HEK293 (cell line): ENCODE data around the gene SCUBE3.

Experiments
- CTCF ChIA-PET: fragments of 350-600 bp; formaldehyde crosslinking; extraction: SDS; loops from one replicate; lab custom pipeline; 2021; ENCODE audit warnings: antibody characterized with exemption; lab: Yijun Ruan, JAX
- POLR2A ChIA-PET: fragments of 300-600 bp; formaldehyde crosslinking; extraction: SDS; loops from one replicate; lab custom pipeline; 2020; ENCODE audit warnings: antibody characterized with exemption, inconsistent platforms; lab: Yijun Ruan, JAX
- H3K27ac ChIP-seq: fragments of 200-500 bp; sonication (Bioruptor generic); 2 replicates; pipeline ENCODE4 v1.5.1; 2014; ENCODE audit warnings: low read depth, low read length, control low read depth, inconsistent platforms; ENCODE audit errors: extremely low read depth
- H3K36me3 ChIP-seq, 2 experiments: fragments of 200-500 bp in 1 of 2; sonication (Bioruptor generic) in 1 of 2; 1 replicate in 1 of 2; 2 replicates in 1 of 2; pipeline ENCODE4 v1.5.1; 2014 to 2017; ENCODE audit warnings: inconsistent platforms in 2 of 2, low read length in 2 of 2; ENCODE audit not compliant: control insufficient read depth in 2 of 2, insufficient read depth in 1 of 2
- H3K4me1 ChIP-seq: fragments of 200-500 bp; sonication (Bioruptor generic); 2 replicates; pipeline ENCODE4 v1.5.1; 2014; ENCODE audit warnings: mild to moderate bottlenecking, low read length, inconsistent platforms; ENCODE audit not compliant: control insufficient read depth, insufficient read depth
- H3K4me3 ChIP-seq: 2 replicates; pipeline ENCODE4 v1.5.1; 2011; ENCODE audit warnings: low read depth, mild to moderate bottlenecking, control low read depth, low read length, moderate library complexity
- H3K9me3 ChIP-seq: fragments of 200-500 bp; sonication (Bioruptor generic); 2 replicates; pipeline ENCODE4 v1.5.1; 2014; ENCODE audit warnings: low read depth, low read length, inconsistent platforms; ENCODE audit not compliant: control insufficient read depth, insufficient read depth
- EGR2 ChIP-seq: fragments of 450-650 bp; formaldehyde crosslinking; IDR thresholded peaks from 2 replicates; pipeline ENCODE4 v1.5.1; 2016; ENCODE audit warnings: low read depth, missing biosample characterization, missing genetic modification characterization
- FEZF1 ChIP-seq: fragments of 450-650 bp; formaldehyde crosslinking; IDR thresholded peaks from 2 replicates; pipeline ENCODE4 v1.5.1; 2016; ENCODE audit warnings: missing biosample characterization, missing genetic modification characterization
- GLIS1 ChIP-seq: fragments of 450-650 bp; formaldehyde crosslinking; IDR thresholded peaks from 2 replicates; pipeline ENCODE4 v1.5.1; 2016; ENCODE audit warnings: missing biosample characterization, missing genetic modification characterization
- IKZF3 ChIP-seq: fragments of 450-650 bp; IDR thresholded peaks from 2 replicates; pipeline ENCODE4 v1.5.0; 2018; ENCODE audit warnings: missing biosample characterization, mild to moderate bottlenecking, missing genetic modification characterization, moderate library complexity
- KLF8 ChIP-seq: fragments of 450-650 bp; formaldehyde crosslinking; IDR thresholded peaks from 2 replicates; pipeline ENCODE4 v1.5.1; 2016; ENCODE audit warnings: missing biosample characterization, missing genetic modification characterization
- OSR2 ChIP-seq: fragments of 450-650 bp; formaldehyde crosslinking; IDR thresholded peaks from 2 replicates; pipeline ENCODE4 v1.5.1; 2016; ENCODE audit warnings: missing biosample characterization, missing genetic modification characterization
- PRDM6 ChIP-seq: fragments of 450-650 bp; formaldehyde crosslinking; IDR thresholded peaks from 2 replicates; pipeline ENCODE4 v1.5.1; 2017; ENCODE audit warnings: missing biosample characterization, missing genetic modification characterization
- SALL2 ChIP-seq: fragments of 450-650 bp; formaldehyde crosslinking; IDR thresholded peaks from 2 replicates; pipeline ENCODE4 v1.5.0; 2017; ENCODE audit warnings: missing biosample characterization, mild to moderate bottlenecking, missing genetic modification characterization, borderline replicate concordance
- TRIM28 ChIP-seq: IDR thresholded peaks from 2 replicates; pipeline ENCODE4 v1.6.1; 2011; ENCODE audit warnings: low read length, control low read depth, borderline replicate concordance
- ZBTB1 ChIP-seq: fragments of 450-650 bp; formaldehyde crosslinking; IDR thresholded peaks from 2 replicates; pipeline ENCODE4 v1.5.1; 2016; ENCODE audit warnings: missing biosample characterization, missing genetic modification characterization
- ZBTB26 ChIP-seq: fragments of 450-650 bp; formaldehyde crosslinking; optimal IDR thresholded peaks from 2 replicates; pipeline ENCODE3; 2016; ENCODE audit warnings: missing biosample characterization, mild to moderate bottlenecking, missing genetic modification characterization
- ZBTB44 ChIP-seq: fragments of 450-650 bp; IDR thresholded peaks from 2 replicates; pipeline ENCODE4 v1.5.1; 2018; ENCODE audit warnings: missing biosample characterization, mild to moderate bottlenecking, missing genetic modification characterization
- ZEB2 ChIP-seq: fragments of 450-650 bp; formaldehyde crosslinking; IDR thresholded peaks from 2 replicates; pipeline ENCODE4 v1.5.1; 2016; ENCODE audit warnings: missing biosample characterization, missing genetic modification characterization
- ZNF2 ChIP-seq: fragments of 450-650 bp; formaldehyde crosslinking; IDR thresholded peaks from 2 replicates; pipeline ENCODE4 v1.5.1; 2016; ENCODE audit warnings: missing biosample characterization, missing genetic modification characterization
- ZNF223 ChIP-seq: fragments of 450-650 bp; formaldehyde crosslinking; IDR thresholded peaks from 2 replicates; pipeline ENCODE4 v1.5.1; 2016; ENCODE audit warnings: missing biosample characterization, missing genetic modification characterization
- ZNF335 ChIP-seq: fragments of 450-650 bp; formaldehyde crosslinking; conservative IDR thresholded peaks from 2 replicates; pipeline ENCODE4 v1.5.1; 2016; ENCODE audit warnings: missing biosample characterization, missing genetic modification characterization
- ZNF350 ChIP-seq: fragments of 450-650 bp; formaldehyde crosslinking; IDR thresholded peaks from 2 replicates; pipeline ENCODE4 v1.5.0; 2017; ENCODE audit warnings: missing biosample characterization, mild to moderate bottlenecking, missing genetic modification characterization
- ZNF366 ChIP-seq: fragments of 450-650 bp; formaldehyde crosslinking; conservative IDR thresholded peaks from 2 replicates; pipeline ENCODE4 v1.5.1; 2016; ENCODE audit warnings: missing biosample characterization, missing genetic modification characterization
- ZNF514 ChIP-seq: fragments of 450-650 bp; formaldehyde crosslinking; IDR thresholded peaks from 2 replicates; pipeline ENCODE4 v1.5.1; 2016; ENCODE audit warnings: missing biosample characterization, missing genetic modification characterization
- ZNF558 ChIP-seq: fragments of 450-650 bp; formaldehyde crosslinking; IDR thresholded peaks from 2 replicates; pipeline ENCODE4 v1.5.1; 2016; ENCODE audit warnings: missing biosample characterization, missing genetic modification characterization
- ZNF560 ChIP-seq: fragments of 450-650 bp; formaldehyde crosslinking; IDR thresholded peaks from 2 replicates; pipeline ENCODE4 v1.5.1; 2017; ENCODE audit warnings: missing biosample characterization, missing genetic modification characterization, borderline replicate concordance
- ZNF561 ChIP-seq: fragments of 450-650 bp; IDR thresholded peaks from 2 replicates; pipeline ENCODE4 v1.5.1; 2018; ENCODE audit warnings: missing biosample characterization, missing genetic modification characterization, borderline replicate concordance
- ZNF664 ChIP-seq: fragments of 450-650 bp; formaldehyde crosslinking; IDR thresholded peaks from 2 replicates; pipeline ENCODE4 v1.5.1; 2016; ENCODE audit warnings: missing biosample characterization, missing genetic modification characterization
- ZNF692 ChIP-seq: fragments of 450-650 bp; formaldehyde crosslinking; IDR thresholded peaks from 2 replicates; pipeline ENCODE4 v1.5.1; 2016; ENCODE audit warnings: missing biosample characterization, missing genetic modification characterization
- ZNF701 ChIP-seq: fragments of 450-650 bp; formaldehyde crosslinking; IDR thresholded peaks from 2 replicates; pipeline ENCODE4 v1.5.1; 2016; ENCODE audit warnings: missing biosample characterization, missing genetic modification characterization
- ZSCAN30 ChIP-seq: fragments of 450-650 bp; IDR thresholded peaks from 2 replicates; pipeline ENCODE4 v1.5.1; 2018; ENCODE audit warnings: missing biosample characterization, mild to moderate bottlenecking, missing genetic modification characterization, moderate library complexity
- TF ChIP-seq, protein P1 (sequence below): fragments of 450-650 bp; formaldehyde crosslinking; IDR thresholded peaks from 2 replicates; pipeline ENCODE4 v1.5.1; 2016; ENCODE audit warnings: missing biosample characterization, missing genetic modification characterization
- TF ChIP-seq, protein P2 (sequence below): fragments of 450-650 bp; formaldehyde crosslinking; IDR thresholded peaks from 2 replicates; pipeline ENCODE4 v1.5.1; 2017; ENCODE audit warnings: missing biosample characterization, missing genetic modification characterization

SCUBE3 gene

DNA sequence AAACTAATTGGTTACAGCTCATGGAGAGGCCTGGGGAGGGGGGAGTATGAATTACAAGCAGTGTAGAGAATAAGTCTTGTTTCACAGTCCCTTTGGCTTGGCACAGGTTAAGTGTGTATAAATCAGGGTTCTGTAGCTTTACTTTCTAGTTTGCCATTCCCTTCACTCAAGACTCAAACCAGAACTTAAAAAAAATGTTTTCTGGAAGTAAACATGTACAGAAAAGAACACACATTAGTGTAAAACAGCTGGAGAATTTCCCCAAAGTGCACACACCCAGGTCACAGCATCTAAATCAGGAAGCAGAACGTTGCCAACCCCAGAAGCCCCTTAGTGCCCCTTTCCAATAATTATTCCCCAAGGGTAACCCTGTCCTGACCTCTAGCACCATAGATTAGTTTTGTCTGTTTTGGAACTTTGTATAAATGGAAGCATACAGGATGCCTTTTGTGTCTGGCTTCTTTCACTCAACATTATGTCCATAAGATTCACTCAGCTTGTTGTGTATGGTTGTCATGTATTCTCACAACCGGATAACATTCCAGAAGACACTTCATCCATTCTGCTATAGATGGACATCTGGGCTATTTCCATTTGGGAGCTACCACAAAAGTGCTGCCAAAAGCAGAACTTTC, 33.7 kb upstream of the SCUBE3 start:
- POLR2A ChIA-PET: interaction anchor here (0.6 kb wide), 1 partner anchor 483 kb away, joined by 3 read pairs; the partner anchor contains the start of gene ILRUN
- peaks cover 8% of the 10 kb centered on the region for H3K4me1 ChIP-seq
- no peak overlapping the region for H3K4me3 ChIP-seq
- TF ChIP-seq ZNF664 (tag by site-specific recombination) (no peak), ZSCAN30 (tag by site-specific recombination) (no peak), ZNF560 (tag by site-specific recombination) (no peak), ZNF692 (no peak), ZBTB44 (tag by site-specific recombination) (no peak), ZBTB26 (tag by site-specific recombination) (no peak), ZEB2 (tag by site-specific recombination) (no peak), ZNF514 (tag by site-specific recombination) (no peak), ZNF701 (tag by site-specific recombination) (no peak), ZNF335 (tag by site-specific recombination) (no peak), ZNF366 (tag by site-specific recombination) (no peak), ZNF558 (tag by site-specific recombination) (no peak), ZNF223 (tag by site-specific recombination) (no peak), ZNF561 (no peak), SALL2 (no peak)
- TF ChIP-seq, protein P1, sequence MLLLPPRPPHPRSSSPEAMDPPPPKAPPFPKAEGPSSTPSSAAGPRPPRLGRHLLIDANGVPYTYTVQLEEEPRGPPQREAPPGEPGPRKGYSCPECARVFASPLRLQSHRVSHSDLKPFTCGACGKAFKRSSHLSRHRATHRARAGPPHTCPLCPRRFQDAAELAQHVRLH (tag by site-specific recombination): no peak
- TF ChIP-seq, protein P2, sequence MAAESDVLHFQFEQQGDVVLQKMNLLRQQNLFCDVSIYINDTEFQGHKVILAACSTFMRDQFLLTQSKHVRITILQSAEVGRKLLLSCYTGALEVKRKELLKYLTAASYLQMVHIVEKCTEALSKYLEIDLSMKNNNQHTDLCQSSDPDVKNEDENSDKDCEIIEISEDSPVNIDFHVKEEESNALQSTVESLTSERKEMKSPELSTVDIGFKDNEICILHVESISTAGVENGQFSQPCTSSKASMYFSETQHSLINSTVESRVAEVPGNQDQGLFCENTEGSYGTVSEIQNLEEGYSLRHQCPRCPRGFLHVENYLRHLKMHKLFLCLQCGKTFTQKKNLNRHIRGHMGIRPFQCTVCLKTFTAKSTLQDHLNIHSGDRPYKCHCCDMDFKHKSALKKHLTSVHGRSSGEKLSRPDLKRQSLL (tag by site-specific recombination): no peak
- H3K27ac ChIP-seq: no peak overlapping the region
- H3K36me3 ChIP-seq: no peaks in the 10 kb centered on the region
- H3K9me3 ChIP-seq: no peaks in the 10 kb centered on the region
- CTCF ChIA-PET: interaction anchor here (0.8 to 2.2 kb wide), 5 partner anchors 19 to 61 kb away, joined by 3 to 16 read pairs (median 11); no protein-coding TSS in a partner anchor

DNA sequence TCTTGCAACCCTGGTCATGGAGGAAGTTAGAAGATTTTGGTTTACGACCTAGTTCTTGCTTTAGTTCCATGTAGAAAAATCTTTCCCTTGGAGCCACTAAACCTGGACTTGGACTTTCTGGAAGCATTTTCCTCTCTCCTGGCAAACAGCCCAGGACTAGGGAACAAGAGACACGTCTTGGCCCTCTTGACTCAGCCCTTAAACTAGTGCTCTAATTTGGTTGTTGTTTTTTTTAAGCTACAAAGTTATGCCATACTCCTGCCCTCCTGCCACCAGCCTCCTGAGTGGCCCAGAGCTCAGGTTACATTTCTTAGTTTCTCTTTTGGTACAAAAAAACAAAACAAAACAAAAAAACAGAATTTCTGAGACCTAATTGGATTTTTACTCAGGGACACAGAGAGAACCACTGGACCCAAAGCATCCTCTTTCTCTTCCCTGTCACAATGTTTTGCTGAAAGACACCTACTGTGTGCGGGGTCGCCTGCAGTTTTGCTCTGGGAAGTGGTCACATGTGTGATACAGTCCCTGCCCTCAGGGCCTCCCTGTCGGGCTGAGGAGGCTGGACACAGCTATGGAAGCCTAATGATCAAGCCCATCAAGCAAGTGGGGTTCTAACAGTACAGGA, 32.3 kb upstream of the SCUBE3 start:
- no peaks in the 10 kb centered on the region for H3K36me3 ChIP-seq
- peak overlapping the region; percentile 40; the same call in 1 of the 2 replicates for H3K27ac ChIP-seq
- H3K9me3 ChIP-seq: no peaks in the 10 kb centered on the region
- H3K4me1 ChIP-seq: peaks cover 8% of the 10 kb centered on the region
- POLR2A ChIA-PET: interaction anchor here (0.9 to 1.3 kb wide), 2 partner anchors 32 to 78 kb away, joined by 4 read pairs; partner anchors contain the start of genes SCUBE3 and ZNF76
- CTCF ChIA-PET: interaction anchor here (0.6 to 2.0 kb wide), 6 partner anchors 23 to 88 kb away, joined by 3 to 11 read pairs (median 4); no protein-coding TSS in a partner anchor
- H3K4me3 ChIP-seq: no peak overlapping the region
- TF ChIP-seq FEZF1: peak; percentile 59; the same call in 1 of the 2 replicates
- TF ChIP-seq OSR2 (tag by site-specific recombination): peak; percentile 60
- TF ChIP-seq EGR2 (tag by site-specific recombination): no peak
- TF ChIP-seq GLIS1 (tag by site-specific recombination): peak; percentile 6; the same call in 1 of the 2 replicates
- TF ChIP-seq KLF8 (tag by site-specific recombination): 0 out of 2 replicates have a peak, but pooled peaks have one; percentile 2
- no peak for TF ChIP-seq TRIM28
- TF ChIP-seq PRDM6 (tag by site-specific recombination): peak; percentile 87
- TF ChIP-seq IKZF3 (tag by site-specific recombination): 0 out of 2 replicates have a peak, but pooled peaks have one; percentile 46
- no peak for TF ChIP-seq ZBTB1
- TF ChIP-seq ZNF2 (tag by site-specific recombination): peak; percentile 68; the same call in 1 of the 2 replicates
- no peak for TF ChIP-seq ZNF350 (tag by site-specific recombination)
